IPS DF 6.9 (cell line): ENCODE results near the gene GBP1.
"Not testable (repeated sequence)": the region's sequence is repeated elsewhere in the genome, so short reads cannot be mapped to it uniquely, and the experiment has no call there.

Experiments
- DNase-seq: peaks from one replicate; pipeline ENCODE4 v3.0.0-alpha.2; 2013; ENCODE audit warnings: low read depth, low spot score
- H3K27ac ChIP-seq: one replicate; pipeline ENCODE4 v1.5.1; 2013; ENCODE audit warnings: low read length, control low read depth
- H3K27me3 ChIP-seq: 2 replicates; pipeline ENCODE4 v1.6.1; 2013; ENCODE audit warnings: mild to moderate bottlenecking, low read length; ENCODE audit not compliant: control insufficient read depth, insufficient read depth
- H3K36me3 ChIP-seq: 2 replicates; pipeline ENCODE4 v1.6.1; 2013; ENCODE audit warnings: low read length; ENCODE audit not compliant: control insufficient read depth, insufficient read depth
- H3K4me1 ChIP-seq: 2 replicates; pipeline ENCODE4 v1.6.1; 2013; ENCODE audit warnings: low read length; ENCODE audit not compliant: control insufficient read depth, insufficient read depth
- H3K4me3 ChIP-seq: 2 replicates; pipeline ENCODE4 v1.5.1; 2013; ENCODE audit warnings: mild to moderate bottlenecking, low read length
- H3K9me3 ChIP-seq: 2 replicates; pipeline ENCODE4 v1.6.1; 2013; ENCODE audit warnings: low read length, inconsistent platforms; ENCODE audit not compliant: control insufficient read depth, insufficient read depth
- WGBS: extraction: QIAGEN DNeasy Blood & Tissue Kit; methylation state at CpG from one replicate; pipeline ENCODE4 v1.1.7; 2013; ENCODE audit warnings: mixed read lengths, missing lambda C conversion rate; ENCODE audit not compliant: insufficient read length, insufficient coverage; 5-methylcytosine and 5-hydroxymethylcytosine counted together

Gene GBP1

GRCh38 chr1:89088572-89088971 is 23.6 kb upstream of the GBP1 start:
- Histone ChIP-seq H3K4me1 (no peaks in the 10 kb centered on the region), H3K4me3 (no peak overlapping the region), H3K27ac (no peak overlapping the region), H3K36me3 (no peaks in the 10 kb centered on the region), H3K27me3 (no peaks in the 10 kb centered on the region), H3K9me3 (no peaks in the 10 kb centered on the region)
- WGBS: no CpG with 5 or more reads among the region's 10 CpGs
- DNase-seq: no peak

DNA sequence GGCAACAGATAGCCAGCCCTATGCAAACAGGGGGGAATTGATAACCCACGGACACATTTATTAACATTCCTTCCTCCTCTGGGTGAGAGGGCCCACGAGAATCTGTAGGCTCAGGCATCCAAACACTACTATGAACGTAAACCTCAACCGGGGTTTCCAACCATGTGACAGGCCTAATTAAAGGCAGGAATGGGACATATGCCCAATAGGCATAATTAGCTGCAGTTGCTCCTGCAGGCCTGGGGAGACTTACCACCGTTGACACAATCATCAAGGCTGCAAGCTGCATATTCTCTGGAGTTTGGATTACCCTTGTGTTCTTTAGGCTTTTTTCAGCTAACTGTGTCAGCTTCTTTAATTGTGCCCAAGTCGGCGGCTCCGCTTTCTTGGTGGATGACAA is 22.2 kb upstream of the GBP1 start:
- Histone ChIP-seq H3K27ac (no peak overlapping the region), H3K4me1 (no peaks in the 10 kb centered on the region), H3K36me3 (no peaks in the 10 kb centered on the region), H3K9me3 (no peaks in the 10 kb centered on the region), H3K27me3 (no peaks in the 10 kb centered on the region), H3K4me3 (no peak overlapping the region)
- no peak for DNase-seq
- no CpG with 5 or more reads among the region's 8 CpGs for WGBS

GRCh38 chr1:89085781-89086180 is 20.8 kb upstream of the GBP1 start:
- Histone ChIP-seq H3K9me3 (no peaks in the 10 kb centered on the region), H3K36me3 (no peaks in the 10 kb centered on the region), H3K27me3 (no peaks in the 10 kb centered on the region), H3K27ac (no peak overlapping the region), H3K4me1 (no peaks in the 10 kb centered on the region), H3K4me3 (no peak overlapping the region)
- peak; percentile 45 for DNase-seq

GRCh38 chr1:89081005-89081404 is 16.0 kb upstream of the GBP1 start:
- Histone ChIP-seq H3K27me3 (no peaks in the 10 kb centered on the region), H3K36me3 (no peaks in the 10 kb centered on the region), H3K27ac (no peak overlapping the region), H3K4me3 (no peak overlapping the region), H3K4me1 (no peaks in the 10 kb centered on the region), H3K9me3 (no peaks in the 10 kb centered on the region)
- no peak for DNase-seq
- WGBS: 100% methylated on average over 1 of the region's 3 CpGs

GRCh38 chr1:89080068-89080467 is 15.1 kb upstream of the GBP1 start:
- not testable (repeated sequence) for H3K27ac ChIP-seq, DNase-seq, H3K9me3 ChIP-seq, H3K27me3 ChIP-seq, H3K4me3 ChIP-seq, H3K4me1 ChIP-seq, H3K36me3 ChIP-seq
- WGBS: no CpG with 5 or more reads among the region's 7 CpGs

- no CpG with 5 or more reads among the region's 8 CpGs for WGBS
- not testable (repeated sequence) for H3K9me3 ChIP-seq, H3K4me3 ChIP-seq, H3K4me1 ChIP-seq, H3K36me3 ChIP-seq, H3K27ac ChIP-seq, DNase-seq, H3K27me3 ChIP-seq
Measured at GRCh38 chr1:89072466-89073065, 7.6 kb upstream of the GBP1 start.

GRCh38 chr1:89070509-89070908 is 5.5 kb upstream of the GBP1 start:
- WGBS: no CpG with 5 or more reads among the region's 1 CpG
- H3K9me3 ChIP-seq: no peaks in the 10 kb centered on the region
- H3K36me3 ChIP-seq: no peaks in the 10 kb centered on the region
- no peaks in the 10 kb centered on the region for H3K4me1 ChIP-seq
- no peak for DNase-seq
- no peak overlapping the region for H3K4me3 ChIP-seq
- H3K27ac ChIP-seq: no peak overlapping the region
- H3K27me3 ChIP-seq: no peaks in the 10 kb centered on the region

GRCh38 chr1:89069951-89070350 is 4.9 kb upstream of the GBP1 start:
- no peaks in the 10 kb centered on the region for H3K4me1 ChIP-seq
- no peak for DNase-seq
- H3K27ac ChIP-seq: no peak overlapping the region
- no peaks in the 10 kb centered on the region for H3K27me3 ChIP-seq
- no peaks in the 10 kb centered on the region for H3K9me3 ChIP-seq
- WGBS: no CpG with 5 or more reads among the region's 2 CpGs
- H3K4me3 ChIP-seq: no peak overlapping the region
- H3K36me3 ChIP-seq: no peaks in the 10 kb centered on the region

DNA sequence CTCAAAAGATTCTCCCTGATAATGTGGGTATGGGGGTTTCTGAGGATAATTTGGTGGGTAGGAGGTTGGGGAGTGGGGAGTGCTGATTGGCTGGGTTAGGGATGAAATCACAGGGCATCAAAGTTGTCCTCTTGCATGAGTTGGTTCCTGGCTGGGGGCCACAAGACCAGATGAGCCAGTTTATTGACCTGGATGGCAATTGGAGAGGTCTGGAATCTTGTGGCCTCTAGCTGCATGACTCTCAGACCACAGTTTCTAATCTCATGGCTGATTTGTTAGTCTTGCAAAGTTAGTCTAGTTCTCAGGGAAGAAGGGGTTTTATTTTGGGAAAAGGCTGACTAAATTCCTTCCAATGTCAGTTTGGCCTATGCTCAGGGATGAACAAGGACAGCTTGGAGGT is 3.3 kb upstream of the GBP1 start:
- H3K4me3 ChIP-seq: no peak overlapping the region
- H3K36me3 ChIP-seq: no peaks in the 10 kb centered on the region
- H3K9me3 ChIP-seq: no peaks in the 10 kb centered on the region

DNA sequence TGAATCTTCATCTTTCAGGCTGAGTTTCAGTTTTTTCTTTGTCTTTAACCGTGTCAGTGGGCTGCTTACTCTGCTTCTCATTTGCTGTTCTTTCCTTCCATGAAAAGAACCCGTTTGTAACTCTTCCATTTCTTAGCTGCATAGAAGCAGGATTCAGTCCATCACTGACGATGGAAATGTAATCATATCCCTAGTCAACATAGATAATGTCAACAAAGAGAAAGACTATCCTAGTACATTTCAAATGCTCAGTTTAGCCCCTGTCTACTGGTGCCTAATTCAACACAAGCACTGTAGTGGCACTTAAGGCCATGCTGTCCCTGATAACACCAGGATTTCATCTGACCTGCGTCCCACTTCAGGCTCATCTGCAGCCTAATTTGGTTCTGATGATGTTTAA is 376 bp downstream of the GBP1 start:
- Histone ChIP-seq H3K4me1 (no peaks in the 10 kb centered on the region), H3K9me3 (no peaks in the 10 kb centered on the region), H3K36me3 (no peaks in the 10 kb centered on the region), H3K27ac (no peak overlapping the region), H3K27me3 (no peaks in the 10 kb centered on the region), H3K4me3 (no peak overlapping the region)
- no CpG with 5 or more reads among the region's 4 CpGs for WGBS
- DNase-seq: no peak

More for the DNA sequence above, 3.3 kb upstream of the GBP1 start:
- Histone ChIP-seq H3K27me3 (no peaks in the 10 kb centered on the region), H3K27ac (no peak overlapping the region), H3K4me1 (no peaks in the 10 kb centered on the region)
- DNase-seq: no peak

DNA sequence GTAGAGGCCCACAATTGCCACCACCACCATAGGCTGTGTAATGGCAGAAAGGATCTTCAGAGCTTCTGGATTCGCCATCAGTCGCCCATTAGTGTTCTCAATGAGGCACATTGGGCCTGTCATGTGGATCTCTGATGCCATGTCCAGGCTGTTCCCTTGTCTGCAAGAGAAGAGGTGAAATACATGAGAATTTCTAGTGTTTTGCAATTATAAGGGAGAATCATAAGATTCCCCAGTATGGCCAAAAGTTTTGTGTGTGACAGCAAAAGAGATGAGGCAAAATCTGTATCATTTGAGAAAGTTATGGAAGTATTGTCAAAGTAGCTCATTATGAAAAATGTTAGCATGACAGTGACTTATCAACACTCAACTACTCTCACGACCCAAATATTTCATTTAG is 1.9 kb downstream of the GBP1 start:
- no peaks in the 10 kb centered on the region for H3K9me3 ChIP-seq
- DNase-seq: no peak
- H3K27me3 ChIP-seq: no peaks in the 10 kb centered on the region
- no peak overlapping the region for H3K27ac ChIP-seq
- H3K4me3 ChIP-seq: no peak overlapping the region
- WGBS: no CpG with 5 or more reads among the region's 3 CpGs
- H3K4me1 ChIP-seq: no peaks in the 10 kb centered on the region
- no peaks in the 10 kb centered on the region for H3K36me3 ChIP-seq
